OCI-LY7 (cell line): ENCODE measurements around the gene HOXB6. TPM values are rescaled to one million over a fixed set of nuclear protein-coding genes. Genes with fewer than 3 reads are reported as not detected.

Experiments
- BruUV-seq: library from RNA; stranded (reverse); fragments of 400-500 nt; replicated peaks from 2 replicates; lab custom pipeline; 2021; lab: Mats Ljungman, UMichigan
- CTCF ChIA-PET: fragments of 300-600 bp; sonication (Branson Sonifier 250); formaldehyde crosslinking; loops from one replicate; lab custom pipeline; 2022; ENCODE audit warnings: antibody characterized with exemption; ENCODE audit not compliant: unreplicated experiment; lab: Charles Lee
- POLR2A ChIA-PET: fragments of 300-600 bp; sonication (Branson Sonifier 250); formaldehyde crosslinking; loops from one replicate; lab custom pipeline; 2022; ENCODE audit warnings: antibody characterized with exemption; lab: Charles Lee
- DNase-seq: peaks from one replicate; pipeline ENCODE4 v3.0.0-alpha.2; 2015; ENCODE audit warnings: low spot score
- H2AFZ ChIP-seq: fragments of 200-600 bp; sonication (generic), shearing (Covaris generic); 2 replicates; pipeline ENCODE4 v1.6.1; 2014; ENCODE audit warnings: mild to moderate bottlenecking, antibody characterized with exemption, low read length, moderate library complexity
- H3K27ac ChIP-seq: fragments of 200-600 bp; sonication (generic); 2 replicates; pipeline ENCODE4 v1.5.1; 2014; ENCODE audit warnings: mixed run types, low read depth, mild to moderate bottlenecking, moderate library complexity, low read length, inconsistent platforms; ENCODE audit not compliant: poor library complexity, severe bottlenecking
- H3K36me3 ChIP-seq: fragments of 200-600 bp; sonication (generic); 2 replicates; pipeline ENCODE4 v1.6.1; 2014; ENCODE audit warnings: mild to moderate bottlenecking, antibody characterized with exemption, low read length, moderate library complexity, mixed read lengths; ENCODE audit not compliant: insufficient read depth
- H3K4me1 ChIP-seq: fragments of 200-600 bp; sonication (generic); 2 replicates; pipeline ENCODE4 v1.5.1; 2014; ENCODE audit warnings: mild to moderate bottlenecking, low read length; ENCODE audit not compliant: insufficient read depth, poor library complexity, severe bottlenecking
- H3K4me2 ChIP-seq: fragments of 200-600 bp; sonication (generic); 2 replicates; pipeline ENCODE4 v1.6.1; 2014; ENCODE audit warnings: mild to moderate bottlenecking, low read length
- H3K4me3 ChIP-seq: fragments of 200-600 bp; sonication (generic); 2 replicates; pipeline ENCODE4 v1.5.1; 2014; ENCODE audit warnings: mild to moderate bottlenecking, low read depth, low read length; ENCODE audit not compliant: poor library complexity, severe bottlenecking
- H3K79me2 ChIP-seq: fragments of 200-600 bp; sonication (generic); 2 replicates; pipeline ENCODE4 v1.6.1; 2016; ENCODE audit warnings: low read depth, mild to moderate bottlenecking, low read length, moderate library complexity, mixed read lengths; ENCODE audit not compliant: insufficient read depth
- H3K9me2 ChIP-seq: fragments of 200-600 bp; sonication (generic); 2 replicates; pipeline ENCODE4 v1.6.1; 2016; ENCODE audit warnings: mild to moderate bottlenecking, low read length, mixed read lengths; ENCODE audit not compliant: insufficient read depth
- H3K9me3 ChIP-seq: fragments of 200-600 bp; sonication (generic); 2 replicates; pipeline ENCODE4 v1.6.1; 2014; ENCODE audit warnings: mild to moderate bottlenecking, mixed run types, low read length, mixed read lengths
- H4K20me1 ChIP-seq: fragments of 200-600 bp; sonication (generic); 2 replicates; pipeline ENCODE4 v1.6.1; 2014; ENCODE audit warnings: mild to moderate bottlenecking, antibody characterized with exemption, low read length, moderate library complexity, mixed read lengths; ENCODE audit not compliant: insufficient read depth
- EZH2phosphoT487 ChIP-seq: fragments of 200-600 bp; sonication (generic); IDR thresholded peaks from 2 replicates; pipeline ENCODE4 v1.6.1; 2018; ENCODE audit warnings: low read depth, borderline replicate concordance, mild to moderate bottlenecking, mixed run types, antibody characterized with exemption, low read length, moderate library complexity, mixed read lengths
- intact Hi-C: fragments of 100-400 bp; cut with micrococcal nuclease; formaldehyde crosslinking; loops from one replicate; pipeline ENCODE4 v1.10.0; 2022; ENCODE audit not compliant: unreplicated experiment
- total RNA-seq, 2 experiments: library from RNA; depleted of rRNA in 1 of 2; stranded (reverse); fragments of >200 nt in 1 of 2; shearing (Covaris generic) in 1 of 2; gene quantifications; 2 replicates each; pipeline ENCODE4 v1.2.3, GENCODE V29; 2014 to 2022
- TF ChIP-seq, protein P1 (sequence below): fragments of 200-600 bp; sonication (generic); conservative IDR thresholded peaks from 2 replicates; pipeline ENCODE4 v1.5.1; 2014; ENCODE audit warnings: mild to moderate bottlenecking, antibody characterized with exemption, low read length, moderate library complexity, mixed read lengths

Gene HOXB6
- total RNA-seq, 2 experiments from 2014 or later: not detected

GRCh38 chr17:48552466-48553189 is 52.2 kb downstream of the HOXB6 start:
- CTCF ChIA-PET: no interaction called here
- POLR2A ChIA-PET: no interaction called here
- intact Hi-C loops: no loop called here
- H3K9me3 ChIP-seq: no peaks in the 10 kb centered on the region
- DNase-seq: no peak
- no peak overlapping the region for H3K4me3 ChIP-seq
- H3K4me1 ChIP-seq: no peaks in the 10 kb centered on the region
- no peak overlapping the region for H2AFZ ChIP-seq
- H4K20me1 ChIP-seq: no peaks in the 10 kb centered on the region
- no peaks in the 10 kb centered on the region for H3K79me2 ChIP-seq
- no TSS peak for BruUV-seq
- no peak overlapping the region for H3K27ac ChIP-seq
- H3K4me2 ChIP-seq: no peak overlapping the region
- H3K9me2 ChIP-seq: no peaks in the 10 kb centered on the region
- TF ChIP-seq EZH2phosphoT487: no peak
- TF ChIP-seq, protein P1, sequence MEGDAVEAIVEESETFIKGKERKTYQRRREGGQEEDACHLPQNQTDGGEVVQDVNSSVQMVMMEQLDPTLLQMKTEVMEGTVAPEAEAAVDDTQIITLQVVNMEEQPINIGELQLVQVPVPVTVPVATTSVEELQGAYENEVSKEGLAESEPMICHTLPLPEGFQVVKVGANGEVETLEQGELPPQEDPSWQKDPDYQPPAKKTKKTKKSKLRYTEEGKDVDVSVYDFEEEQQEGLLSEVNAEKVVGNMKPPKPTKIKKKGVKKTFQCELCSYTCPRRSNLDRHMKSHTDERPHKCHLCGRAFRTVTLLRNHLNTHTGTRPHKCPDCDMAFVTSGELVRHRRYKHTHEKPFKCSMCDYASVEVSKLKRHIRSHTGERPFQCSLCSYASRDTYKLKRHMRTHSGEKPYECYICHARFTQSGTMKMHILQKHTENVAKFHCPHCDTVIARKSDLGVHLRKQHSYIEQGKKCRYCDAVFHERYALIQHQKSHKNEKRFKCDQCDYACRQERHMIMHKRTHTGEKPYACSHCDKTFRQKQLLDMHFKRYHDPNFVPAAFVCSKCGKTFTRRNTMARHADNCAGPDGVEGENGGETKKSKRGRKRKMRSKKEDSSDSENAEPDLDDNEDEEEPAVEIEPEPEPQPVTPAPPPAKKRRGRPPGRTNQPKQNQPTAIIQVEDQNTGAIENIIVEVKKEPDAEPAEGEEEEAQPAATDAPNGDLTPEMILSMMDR: no peak
- peaks cover 12% of the 10 kb centered on the region; the same call in 1 of the 2 replicates for H3K36me3 ChIP-seq

GRCh38 chr17:48551596-48552465 is 53.0 kb downstream of the HOXB6 start:
- peaks cover 12% of the 10 kb centered on the region; the same call in 1 of the 2 replicates for H3K36me3 ChIP-seq
- no peak overlapping the region for H3K4me3 ChIP-seq
- no peaks in the 10 kb centered on the region for H3K79me2 ChIP-seq
- no peak overlapping the region for H3K4me2 ChIP-seq
- no peaks in the 10 kb centered on the region for H3K9me3 ChIP-seq
- intact Hi-C loops: no loop called here
- BruUV-seq: no TSS peak
- no peaks in the 10 kb centered on the region for H3K4me1 ChIP-seq
- CTCF ChIA-PET: no interaction called here
- H4K20me1 ChIP-seq: no peaks in the 10 kb centered on the region
- H3K9me2 ChIP-seq: no peaks in the 10 kb centered on the region
- no peak for DNase-seq
- no peak overlapping the region for H2AFZ ChIP-seq
- H3K27ac ChIP-seq: no peak overlapping the region
- POLR2A ChIA-PET: no interaction called here
- TF ChIP-seq, protein P1: no peak
- TF ChIP-seq EZH2phosphoT487: no peak
